Activated gamma-delta T cell treated with Interleukin-2 at 50 U/mL for 16 hours (primary cell): ENCODE data around the gene ZNF549.
"Not testable (repeated sequence)": the region's sequence is repeated elsewhere in the genome, so short reads cannot be mapped to it uniquely, and the experiment has no call there.

Experiments
- DNase-seq: peaks from one replicate; pipeline ENCODE4 v3.0.0-alpha.2; 2020

Gene ZNF549

GRCh38 chr19:57527136-57527881 lies at the start of gene ZNF549:
Gene ZNF549 (plus strand): TSS chr19:57527356. CDS start chr19:57527574, 218 bp downstream.
- peak; percentile 89 for DNase-seq

- DNase-seq, result peak; percentile 94
Measured at GRCh38 chr19:57487477-57488298, 39.5 kb upstream of the ZNF549 start, which contains the start of gene ZNF419. Gene ZNF419 (plus strand): TSS chr19:57487750. CDS start chr19:57487951, 201 bp downstream.

GRCh38 chr19:57488299-57488644 lies 38.9 kb upstream of the ZNF549 start:
- not testable (repeated sequence) for DNase-seq

GRCh38 chr19:57499332-57499679 lies 27.9 kb upstream of the ZNF549 start:
- DNase-seq, result not testable (repeated sequence)

- DNase-seq, result peak; percentile 96
Measured at GRCh38 chr19:57499680-57500395, 27.3 kb upstream of the ZNF549 start, which contains the start of gene ZNF773. Gene ZNF773 (plus strand): TSS chr19:57499938. CDS start chr19:57500081, 143 bp downstream.

- DNase-seq, result not testable (repeated sequence)
Measured at GRCh38 chr19:57500400-57500799, 26.8 kb upstream of the ZNF549 start.

GRCh38 chr19:57506163-57506562 lies 21.0 kb upstream of the ZNF549 start:
- DNase-seq, result no peak

- no peak for DNase-seq
Measured at GRCh38 chr19:57511484-57511883, 15.7 kb upstream of the ZNF549 start.

- DNase-seq, result no peak
Measured at GRCh38 chr19:57512845-57513244, 14.3 kb upstream of the ZNF549 start.

GRCh38 chr19:57515255-57515654 lies 11.9 kb upstream of the ZNF549 start:
- DNase-seq, result no peak

GRCh38 chr19:57518021-57518420 lies 9.1 kb upstream of the ZNF549 start:
- DNase-seq, result not testable (repeated sequence)

GRCh38 chr19:57537953-57538547 lies 10.9 kb downstream of the ZNF549 start:
- no peak for DNase-seq

- no peak for DNase-seq
Measured at GRCh38 chr19:57546513-57546912, 19.4 kb downstream of the ZNF549 start.

GRCh38 chr19:57552432-57552831 lies 25.3 kb downstream of the ZNF549 start:
- DNase-seq, result no peak

- no peak for DNase-seq
Measured at GRCh38 chr19:57557659-57558058, 30.5 kb downstream of the ZNF549 start.

- DNase-seq, result no peak
Measured at GRCh38 chr19:57558525-57558924, 31.4 kb downstream of the ZNF549 start.

- DNase-seq, result no peak
Measured at GRCh38 chr19:57559008-57559403, 31.9 kb downstream of the ZNF549 start.

GRCh38 chr19:57559404-57560025 lies 32.4 kb downstream of the ZNF549 start, which contains the start of gene ZNF550:
Gene ZNF550 (minus strand): TSS chr19:57559863. CDS start chr19:57559682, 181 bp downstream.
- peak; percentile 88 for DNase-seq

GRCh38 chr19:57560049-57560491 lies 32.9 kb downstream of the ZNF549 start:
- no peak for DNase-seq

GRCh38 chr19:57563547-57563946 lies 36.4 kb downstream of the ZNF549 start:
- DNase-seq, result no peak

GRCh38 chr19:57566396-57567265 lies 39.5 kb downstream of the ZNF549 start:
- DNase-seq, result no peak
